Measurements from ENCODE around the gene KRTAP10-10.
"Not testable (repeated sequence)": the region's sequence is repeated elsewhere in the genome, so short reads cannot be mapped to it uniquely, and the experiment has no call there.

Gene KRTAP10-10

GRCh38 chr21:44606495-44606894 is 30.7 kb upstream of the KRTAP10-10 start:
- Histone ChIP-seq H3K9me3 (ENCODE audit: control insufficient read depth, insufficient read depth, low read length) (peaks cover 8% of the 10 kb centered on the region; the same call in 1 of the 2 replicates), H3K4me3 (ENCODE audit: low read depth, low read length) (no peak overlapping the region), H3K27ac (ENCODE audit: low read depth, low read length) (no peak overlapping the region), H3K4me1 (ENCODE audit: control insufficient read depth, insufficient read depth, low read length) (no peaks in the 10 kb centered on the region), H3K9ac (ENCODE audit: low read depth, low read length) (no peak overlapping the region), H3K36me3 (ENCODE audit: control insufficient read depth, insufficient read depth, low read length) (no peaks in the 10 kb centered on the region), H3K27me3 (ENCODE audit: control insufficient read depth, insufficient read depth, low read length) (no peaks in the 10 kb centered on the region)

- Histone ChIP-seq H3K9ac (ENCODE audit: low read depth, low read length) (no peak overlapping the region), H3K27me3 (ENCODE audit: control insufficient read depth, insufficient read depth, low read length) (no peaks in the 10 kb centered on the region), H3K4me3 (ENCODE audit: low read depth, low read length) (no peak overlapping the region), H3K4me1 (ENCODE audit: control insufficient read depth, insufficient read depth, low read length) (no peaks in the 10 kb centered on the region), H3K27ac (ENCODE audit: low read depth, low read length) (no peak overlapping the region), H3K36me3 (ENCODE audit: control insufficient read depth, insufficient read depth, low read length) (no peaks in the 10 kb centered on the region), H3K9me3 (ENCODE audit: control insufficient read depth, insufficient read depth, low read length) (peaks cover 12% of the 10 kb centered on the region; the same call in 1 of the 2 replicates)
Observed at GRCh38 chr21:44609193-44609592, 28.0 kb upstream of the KRTAP10-10 start.

GRCh38 chr21:44610157-44610843 is 26.9 kb upstream of the KRTAP10-10 start:
- not testable (repeated sequence) for H3K27me3 ChIP-seq (ENCODE audit: control insufficient read depth, insufficient read depth, low read length); H3K27ac ChIP-seq (ENCODE audit: low read depth, low read length); H3K9ac ChIP-seq (ENCODE audit: low read depth, low read length); H3K4me3 ChIP-seq (ENCODE audit: low read depth, low read length); H3K36me3 ChIP-seq (ENCODE audit: control insufficient read depth, insufficient read depth, low read length); H3K4me1 ChIP-seq (ENCODE audit: control insufficient read depth, insufficient read depth, low read length)
- peaks cover 12% of the 10 kb centered on the region; the same call in 1 of the 2 replicates for H3K9me3 ChIP-seq (ENCODE audit: control insufficient read depth, insufficient read depth, low read length)

GRCh38 chr21:44611551-44611950 is 25.6 kb upstream of the KRTAP10-10 start:
- Histone ChIP-seq H3K27me3 (ENCODE audit: control insufficient read depth, insufficient read depth, low read length) (no peaks in the 10 kb centered on the region), H3K9me3 (ENCODE audit: control insufficient read depth, insufficient read depth, low read length) (peaks cover 12% of the 10 kb centered on the region; the same call in 1 of the 2 replicates), H3K4me1 (ENCODE audit: control insufficient read depth, insufficient read depth, low read length) (no peaks in the 10 kb centered on the region; the same call in 1 of the 2 replicates), H3K4me3 (ENCODE audit: low read depth, low read length) (no peak overlapping the region), H3K9ac (ENCODE audit: low read depth, low read length) (no peak overlapping the region), H3K36me3 (ENCODE audit: control insufficient read depth, insufficient read depth, low read length) (no peaks in the 10 kb centered on the region), H3K27ac (ENCODE audit: low read depth, low read length) (no peak overlapping the region)

GRCh38 chr21:44612029-44612486 is 25.1 kb upstream of the KRTAP10-10 start, which contains the start of gene KRTAP10-8:
TSS of gene KRTAP10-8 (plus strand) at chr21:44612079. CDS start at chr21:44612101, 22 bp downstream.
- H3K9ac ChIP-seq (ENCODE audit: low read depth, low read length): no peak within 1 kb of the TSS
- no peak within 1 kb of the TSS for H3K4me3 ChIP-seq (ENCODE audit: low read depth, low read length)
- no peak within 1 kb of the TSS for H3K27ac ChIP-seq (ENCODE audit: low read depth, low read length)
- no peaks in the 10 kb centered on the region; the same call in 1 of the 2 replicates for H3K4me1 ChIP-seq (ENCODE audit: control insufficient read depth, insufficient read depth, low read length)
- H3K9me3 ChIP-seq (ENCODE audit: control insufficient read depth, insufficient read depth, low read length): peaks cover 12% of the 10 kb centered on the region; the same call in 1 of the 2 replicates
- H3K27me3 ChIP-seq (ENCODE audit: control insufficient read depth, insufficient read depth, low read length): no peaks in the 10 kb centered on the region
- no peaks in the 10 kb centered on the region for H3K36me3 ChIP-seq (ENCODE audit: control insufficient read depth, insufficient read depth, low read length)

- Histone ChIP-seq H3K27me3 (ENCODE audit: control insufficient read depth, insufficient read depth, low read length) (no peaks in the 10 kb centered on the region), H3K36me3 (ENCODE audit: control insufficient read depth, insufficient read depth, low read length) (no peaks in the 10 kb centered on the region), H3K27ac (ENCODE audit: low read depth, low read length) (no peak overlapping the region), H3K4me3 (ENCODE audit: low read depth, low read length) (no peak overlapping the region), H3K4me1 (ENCODE audit: control insufficient read depth, insufficient read depth, low read length) (no peaks in the 10 kb centered on the region; the same call in 1 of the 2 replicates), H3K9me3 (ENCODE audit: control insufficient read depth, insufficient read depth, low read length) (peaks cover 12% of the 10 kb centered on the region; the same call in 1 of the 2 replicates), H3K9ac (ENCODE audit: low read depth, low read length) (no peak overlapping the region)
Observed at GRCh38 chr21:44612669-44613229, 24.4 kb upstream of the KRTAP10-10 start.

GRCh38 chr21:44613386-44614155 is 23.6 kb upstream of the KRTAP10-10 start:
- Histone ChIP-seq H3K9ac (ENCODE audit: low read depth, low read length) (no peak overlapping the region), H3K4me3 (ENCODE audit: low read depth, low read length) (no peak overlapping the region), H3K4me1 (ENCODE audit: control insufficient read depth, insufficient read depth, low read length) (no peaks in the 10 kb centered on the region; the same call in 1 of the 2 replicates)

GRCh38 chr21:44614161-44614631 is 23.0 kb upstream of the KRTAP10-10 start:
- H3K27me3 ChIP-seq (ENCODE audit: control insufficient read depth, insufficient read depth, low read length): no peaks in the 10 kb centered on the region
- H3K9me3 ChIP-seq (ENCODE audit: control insufficient read depth, insufficient read depth, low read length): peaks cover 12% of the 10 kb centered on the region; the same call in 1 of the 2 replicates
- H3K4me3 ChIP-seq (ENCODE audit: low read depth, low read length): no peak overlapping the region
- H3K27ac ChIP-seq (ENCODE audit: low read depth, low read length): no peak overlapping the region
- H3K36me3 ChIP-seq (ENCODE audit: control insufficient read depth, insufficient read depth, low read length): no peaks in the 10 kb centered on the region
- no peaks in the 10 kb centered on the region; the same call in 1 of the 2 replicates for H3K4me1 ChIP-seq (ENCODE audit: control insufficient read depth, insufficient read depth, low read length)
- no peak overlapping the region for H3K9ac ChIP-seq (ENCODE audit: low read depth, low read length)

More at GRCh38 chr21:44613386-44614155, 23.6 kb upstream of the KRTAP10-10 start:
- peaks cover 12% of the 10 kb centered on the region; the same call in 1 of the 2 replicates for H3K9me3 ChIP-seq (ENCODE audit: control insufficient read depth, insufficient read depth, low read length)
- H3K27me3 ChIP-seq (ENCODE audit: control insufficient read depth, insufficient read depth, low read length): no peaks in the 10 kb centered on the region
- H3K27ac ChIP-seq (ENCODE audit: low read depth, low read length): no peak overlapping the region
- H3K36me3 ChIP-seq (ENCODE audit: control insufficient read depth, insufficient read depth, low read length): no peaks in the 10 kb centered on the region

GRCh38 chr21:44614961-44615391 is 22.2 kb upstream of the KRTAP10-10 start:
- Histone ChIP-seq H3K36me3 (ENCODE audit: control insufficient read depth, insufficient read depth, low read length) (no peaks in the 10 kb centered on the region), H3K4me1 (ENCODE audit: control insufficient read depth, insufficient read depth, low read length) (no peaks in the 10 kb centered on the region; the same call in 1 of the 2 replicates), H3K27me3 (ENCODE audit: control insufficient read depth, insufficient read depth, low read length) (no peaks in the 10 kb centered on the region), H3K9me3 (ENCODE audit: control insufficient read depth, insufficient read depth, low read length) (peaks cover 13% of the 10 kb centered on the region), H3K9ac (ENCODE audit: low read depth, low read length) (no peak overlapping the region), H3K27ac (ENCODE audit: low read depth, low read length) (no peak overlapping the region), H3K4me3 (ENCODE audit: low read depth, low read length) (no peak overlapping the region)

GRCh38 chr21:44615466-44615865 is 21.7 kb upstream of the KRTAP10-10 start:
- H3K27me3 ChIP-seq (ENCODE audit: control insufficient read depth, insufficient read depth, low read length): no peaks in the 10 kb centered on the region
- peaks cover 11% of the 10 kb centered on the region for H3K9me3 ChIP-seq (ENCODE audit: control insufficient read depth, insufficient read depth, low read length)
- no peak overlapping the region for H3K9ac ChIP-seq (ENCODE audit: low read depth, low read length)
- H3K4me3 ChIP-seq (ENCODE audit: low read depth, low read length): no peak overlapping the region
- no peaks in the 10 kb centered on the region; the same call in 1 of the 2 replicates for H3K4me1 ChIP-seq (ENCODE audit: control insufficient read depth, insufficient read depth, low read length)
- no peak overlapping the region for H3K27ac ChIP-seq (ENCODE audit: low read depth, low read length)
- no peaks in the 10 kb centered on the region for H3K36me3 ChIP-seq (ENCODE audit: control insufficient read depth, insufficient read depth, low read length)
